H9 (cell line): ENCODE results near the gene KCNIP3. TPM values are rescaled to one million over a fixed set of nuclear protein-coding genes. Genes with fewer than 3 reads are reported as not detected.

ENCODE experiments used
- DNase-seq: peaks from one replicate; pipeline ENCODE4 v3.0.0-alpha.2; 2017
- H2AFZ ChIP-seq: one replicate; pipeline ENCODE4 v1.6.1; 2013; ENCODE audit warnings: mild to moderate bottlenecking, low read length, control low read depth, moderate library complexity
- H2AK5ac ChIP-seq: 2 replicates; pipeline ENCODE4 v1.6.1; 2013; ENCODE audit warnings: low read length, control low read depth, mixed read lengths; ENCODE audit not compliant: insufficient read length
- H2BK120ac ChIP-seq: one replicate; pipeline ENCODE4 v1.6.1; 2013; ENCODE audit warnings: low read depth, mild to moderate bottlenecking, low read length, control low read depth, inconsistent platforms; ENCODE audit not compliant: poor library complexity, severe bottlenecking
- H2BK12ac ChIP-seq: 2 replicates; pipeline ENCODE4 v1.6.1; 2013; ENCODE audit warnings: low read length, control low read depth, mixed read lengths, low read depth; ENCODE audit not compliant: insufficient read length
- H2BK15ac ChIP-seq: 2 replicates; pipeline ENCODE4 v1.6.1; 2013; ENCODE audit warnings: low read depth, low read length, control low read depth
- H2BK20ac ChIP-seq: one replicate; pipeline ENCODE4 v1.6.1; 2013; ENCODE audit warnings: low read depth, mild to moderate bottlenecking, low read length, control low read depth, inconsistent platforms; ENCODE audit not compliant: poor library complexity, severe bottlenecking
- H2BK5ac ChIP-seq: 2 replicates; pipeline ENCODE4 v1.6.1; 2013; ENCODE audit warnings: low read length, control low read depth, mixed read lengths; ENCODE audit not compliant: insufficient read length
- H3K14ac ChIP-seq: 2 replicates; pipeline ENCODE4 v1.6.1; 2013; ENCODE audit warnings: low read length, control low read depth; ENCODE audit not compliant: insufficient read depth
- H3K18ac ChIP-seq: 2 replicates; pipeline ENCODE4 v1.6.1; 2013; ENCODE audit warnings: low read depth, mild to moderate bottlenecking, mixed read lengths, low read length, control low read depth; ENCODE audit not compliant: insufficient read length
- H3K23ac ChIP-seq: 2 replicates; pipeline ENCODE4 v1.6.1; 2013; ENCODE audit warnings: low read length, control low read depth, mixed read lengths, low read depth; ENCODE audit not compliant: insufficient read length
- H3K23me2 ChIP-seq: 2 replicates; pipeline ENCODE4 v1.6.1; 2013; ENCODE audit warnings: low read depth, mild to moderate bottlenecking, mixed read lengths, low read length, control low read depth; ENCODE audit not compliant: insufficient read length, poor library complexity, severe bottlenecking
- H3K27ac ChIP-seq: 2 replicates; pipeline ENCODE4 v1.5.1; 2013; ENCODE audit warnings: low read length, control low read depth, mixed read lengths, low read depth; ENCODE audit not compliant: insufficient read length
- H3K27me3 ChIP-seq: 2 replicates; pipeline ENCODE4 v1.6.1; 2013; ENCODE audit warnings: low read length, control low read depth, inconsistent platforms; ENCODE audit not compliant: insufficient read depth
- H3K4ac ChIP-seq: 2 replicates; pipeline ENCODE4 v1.6.1; 2013; ENCODE audit warnings: low read depth, mild to moderate bottlenecking, control low read depth, inconsistent platforms, low read length, moderate library complexity
- H3K4me1 ChIP-seq: 2 replicates; pipeline ENCODE4 v1.6.1; 2013; ENCODE audit warnings: low read length, control low read depth, inconsistent platforms; ENCODE audit not compliant: insufficient read depth
- H3K4me2 ChIP-seq: 2 replicates; pipeline ENCODE4 v1.6.1; 2013; ENCODE audit warnings: low read length, control low read depth, mixed read lengths; ENCODE audit not compliant: insufficient read length, insufficient read depth
- H3K56ac ChIP-seq: 2 replicates; pipeline ENCODE4 v1.6.1; 2013; ENCODE audit warnings: low read depth, mild to moderate bottlenecking, mixed read lengths, low read length, control low read depth; ENCODE audit not compliant: insufficient read length
- H3K79me1 ChIP-seq: 2 replicates; pipeline ENCODE4 v1.6.1; 2013; ENCODE audit warnings: low read depth, mild to moderate bottlenecking, moderate library complexity, low read length, control low read depth, inconsistent platforms; ENCODE audit not compliant: insufficient read depth, poor library complexity, severe bottlenecking
- H3K79me2 ChIP-seq: 2 replicates; pipeline ENCODE4 v1.6.1; 2013; ENCODE audit warnings: low read length, control low read depth, inconsistent platforms; ENCODE audit not compliant: insufficient read depth
- H3K9ac ChIP-seq: 2 replicates; pipeline ENCODE4 v1.6.1; 2013; ENCODE audit warnings: low read length, control low read depth, mixed read lengths; ENCODE audit not compliant: insufficient read length; ENCODE audit errors: extremely low read depth
- H3K9me3 ChIP-seq: one replicate; pipeline ENCODE4 v1.6.1; 2013; ENCODE audit warnings: low read depth, low read length, inconsistent platforms; ENCODE audit not compliant: control insufficient read depth
- H3T11ph ChIP-seq: one replicate; pipeline ENCODE4 v1.6.1; 2013; ENCODE audit warnings: mild to moderate bottlenecking, low read length, control low read depth, inconsistent platforms
- H4K20me1 ChIP-seq: one replicate; pipeline ENCODE4 v1.6.1; 2013; ENCODE audit not compliant: control insufficient read depth, insufficient read length, insufficient read depth
- H4K5ac ChIP-seq: 2 replicates; pipeline ENCODE4 v1.6.1; 2013; ENCODE audit warnings: low read depth, mild to moderate bottlenecking, mixed read lengths, low read length, control low read depth; ENCODE audit not compliant: insufficient read length
- H4K8ac ChIP-seq: replicated peaks from 2 replicates; pipeline ENCODE4 v1.6.1; 2013; ENCODE audit warnings: low read length, control low read depth, mixed read lengths, low read depth; ENCODE audit not compliant: insufficient read length
- H4K91ac ChIP-seq: 2 replicates; pipeline ENCODE4 v1.6.1; 2013; ENCODE audit warnings: low read depth, mild to moderate bottlenecking, moderate library complexity, mixed read lengths, low read length, control low read depth; ENCODE audit not compliant: insufficient read length
- H3K27ac Mint-ChIP-seq, 3 experiments: 2 replicates in 2 of 3; 3 replicates in 1 of 3; pipeline ENCODE4 v1.8.0; 2020 to 2021; ENCODE audit warnings: mixed read lengths in 3 of 3, mild to moderate bottlenecking in 1 of 3, moderate library complexity in 1 of 3
- H3K27me3 Mint-ChIP-seq: 2 replicates; pipeline ENCODE4 v1.8.0; 2021; ENCODE audit warnings: low read depth, mild to moderate bottlenecking, moderate library complexity, mixed read lengths
- H3K36me3 Mint-ChIP-seq, 3 experiments: 2 replicates in 2 of 3; 3 replicates in 1 of 3; pipeline ENCODE4 v1.8.0; 2020 to 2021; ENCODE audit warnings: low read depth in 3 of 3, mixed read lengths in 3 of 3; ENCODE audit not compliant: insufficient read depth in 1 of 3
- H3K4me1 Mint-ChIP-seq, 2 experiments: 2 replicates each; pipeline ENCODE4 v1.8.0; 2020; ENCODE audit warnings: mixed read lengths in 2 of 2
- H3K4me3 Mint-ChIP-seq, 2 experiments: 2 replicates in 1 of 2; 3 replicates in 1 of 2; pipeline ENCODE4 v1.8.0; 2020 to 2021; ENCODE audit warnings: mild to moderate bottlenecking in 2 of 2, mixed read lengths in 2 of 2, moderate library complexity in 1 of 2
- H3K9me3 Mint-ChIP-seq, 2 experiments: 2 replicates in 1 of 2; 3 replicates in 1 of 2; pipeline ENCODE4 v1.8.0; 2020; ENCODE audit warnings: mild to moderate bottlenecking in 2 of 2, mixed read lengths in 2 of 2, moderate library complexity in 1 of 2
- WGBS: extraction: QIAGEN DNeasy Blood & Tissue Kit; methylation state at CpG from one replicate; pipeline ENCODE4 v1.1.7; 2013; ENCODE audit warnings: missing lambda C conversion rate, low lambda C conversion rate, mixed read lengths; ENCODE audit not compliant: insufficient read length; ENCODE audit errors: extremely low coverage; 5-methylcytosine and 5-hydroxymethylcytosine counted together
- total RNA-seq: library from RNA; stranded (reverse); gene quantifications from 2 replicates; pipeline ENCODE4 v1.2.1, GENCODE V29; 2021
- TF ChIP-seq, protein P1 (sequence below): fragments of 200-600 bp; sonication (generic); conservative IDR thresholded peaks from 3 replicates; pipeline ENCODE4 v1.8.0; 2021; ENCODE audit warnings: antibody characterized with exemption, mild to moderate bottlenecking

Gene KCNIP3
- total RNA-seq, 1 experiment from 2014 or later, result 1.5 TPM

DNA sequence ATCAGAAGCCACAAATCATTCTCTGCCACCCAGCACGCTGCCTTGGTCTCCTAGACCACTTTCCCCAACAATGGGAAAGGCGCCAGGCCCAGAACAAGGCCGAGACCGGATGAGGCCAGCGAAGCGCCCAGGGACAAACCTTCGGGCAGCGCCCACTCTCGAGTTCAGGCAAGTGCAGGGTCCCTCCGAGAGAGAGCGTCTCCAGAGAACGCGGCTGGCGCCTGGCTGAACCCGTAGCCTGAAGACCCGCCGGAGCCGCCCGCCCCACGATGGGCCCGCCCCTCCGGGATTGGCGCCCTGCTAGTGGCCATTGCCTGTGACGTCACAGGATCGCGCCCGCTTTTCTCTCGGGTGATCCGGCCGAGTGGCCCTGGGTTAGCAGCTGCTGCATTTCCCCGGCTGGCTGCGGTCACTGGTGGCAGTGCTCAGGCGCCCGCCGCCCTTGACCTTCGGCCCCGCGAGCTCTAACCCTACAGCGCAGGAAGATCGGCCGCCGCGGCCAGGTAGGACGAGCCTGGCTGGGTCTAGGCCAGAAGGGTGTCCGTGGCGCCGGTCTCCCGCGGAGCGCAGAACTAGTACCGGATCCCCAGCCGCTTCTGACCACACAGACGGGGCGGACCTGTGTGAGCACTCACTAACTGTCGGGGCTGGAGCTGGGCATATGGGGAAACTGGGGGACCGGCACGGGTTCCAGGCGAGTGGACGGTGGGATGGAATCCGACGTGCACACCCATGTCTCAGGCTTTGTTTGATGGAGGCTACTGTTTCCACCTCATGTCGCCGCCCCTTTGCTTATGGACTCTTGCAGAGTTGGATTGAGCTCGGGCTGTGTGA, 105.4 kb downstream of the KCNIP3 start, which contains the start of gene FAHD2A:
TSS of gene FAHD2A (plus strand) at position 339 of the 834 bp plus-strand sequence. CDS start 2,851 bp downstream, outside the sequence.
- Mint-ChIP-seq H3K27me3 (peaks cover 25% of the 10 kb centered on the region), H3K4me1 (peaks cover 12 to 16% of the 10 kb centered on the region in 2 experiments), H3K4me3 (peak within 1 kb of the TSS; percentile 95 to 98), H3K27ac (peak within 1 kb of the TSS; percentile 90 to 98 (median 96)), H3K9me3 (no peaks in the 10 kb centered on the region), H3K36me3 (peaks cover 0 to 1% (median 0%) of the 10 kb centered on the region in 3 experiments; a peak in 2 of 7 replicates)
- Histone ChIP-seq H3K4me2 (peak within 1 kb of the TSS; percentile 83), H2BK20ac (no peak within 1 kb of the TSS), H3K79me2 (peaks cover 5% of the 10 kb centered on the region; the same call in 1 of the 2 replicates), H3K9ac (peak within 1 kb of the TSS; percentile 88), H2BK120ac (no peak within 1 kb of the TSS), H2BK5ac (no peak within 1 kb of the TSS), H3K18ac (peak within 1 kb of the TSS; percentile 96), H3K27me3 (no peaks in the 10 kb centered on the region), H2BK12ac (no peak within 1 kb of the TSS), H4K5ac (no peak within 1 kb of the TSS), H3K4ac (no peak within 1 kb of the TSS), H3K56ac (no peak within 1 kb of the TSS), H4K91ac (peak within 1 kb of the TSS; percentile 17), H4K20me1 (no peaks in the 10 kb centered on the region), H3K4me1 (peaks cover 2% of the 10 kb centered on the region; the same call in 1 of the 2 replicates), H3T11ph (no peak within 1 kb of the TSS), H3K23ac (no peak within 1 kb of the TSS), H4K8ac (no peak within 1 kb of the TSS), H2BK15ac (no peak within 1 kb of the TSS), H3K27ac (no peak within 1 kb of the TSS), H3K23me2 (peaks cover 5% of the 10 kb centered on the region), H3K79me1 (peaks cover 4% of the 10 kb centered on the region), H3K14ac (peak within 1 kb of the TSS; percentile 77), H3K9me3 (no peaks in the 10 kb centered on the region), H2AFZ (no peak within 1 kb of the TSS), H2AK5ac (no peak within 1 kb of the TSS)
- WGBS, result no CpG with 5 or more reads among the region's 64 CpGs
- TF ChIP-seq, protein P1, sequence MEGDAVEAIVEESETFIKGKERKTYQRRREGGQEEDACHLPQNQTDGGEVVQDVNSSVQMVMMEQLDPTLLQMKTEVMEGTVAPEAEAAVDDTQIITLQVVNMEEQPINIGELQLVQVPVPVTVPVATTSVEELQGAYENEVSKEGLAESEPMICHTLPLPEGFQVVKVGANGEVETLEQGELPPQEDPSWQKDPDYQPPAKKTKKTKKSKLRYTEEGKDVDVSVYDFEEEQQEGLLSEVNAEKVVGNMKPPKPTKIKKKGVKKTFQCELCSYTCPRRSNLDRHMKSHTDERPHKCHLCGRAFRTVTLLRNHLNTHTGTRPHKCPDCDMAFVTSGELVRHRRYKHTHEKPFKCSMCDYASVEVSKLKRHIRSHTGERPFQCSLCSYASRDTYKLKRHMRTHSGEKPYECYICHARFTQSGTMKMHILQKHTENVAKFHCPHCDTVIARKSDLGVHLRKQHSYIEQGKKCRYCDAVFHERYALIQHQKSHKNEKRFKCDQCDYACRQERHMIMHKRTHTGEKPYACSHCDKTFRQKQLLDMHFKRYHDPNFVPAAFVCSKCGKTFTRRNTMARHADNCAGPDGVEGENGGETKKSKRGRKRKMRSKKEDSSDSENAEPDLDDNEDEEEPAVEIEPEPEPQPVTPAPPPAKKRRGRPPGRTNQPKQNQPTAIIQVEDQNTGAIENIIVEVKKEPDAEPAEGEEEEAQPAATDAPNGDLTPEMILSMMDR, result no peak
- peak; percentile 93 for DNase-seq
